K562 (cell line): Measurements from ENCODE around the gene CCDC124. TPM values are rescaled to one million over a fixed set of nuclear protein-coding genes. Genes with fewer than 3 reads are reported as not detected.

Source experiments
- ARHGAP35 ChIP-seq: fragments of 450-650 bp; IDR thresholded peaks from 2 replicates; pipeline ENCODE4 v1.6.1; 2018; ENCODE audit not compliant: partially characterized antibody
- ETV6 ChIP-seq, 3 experiments: fragments of 150-350 bp in 1 of 3; sonication (generic) in 1 of 3; formaldehyde crosslinking in 1 of 3; IDR thresholded peaks; 2 replicates each; pipeline versions ENCODE4 v1.6.1 to v1.8.0; 2014 to 2022; ENCODE audit warnings: borderline replicate concordance in 2 of 3, low read depth in 2 of 3, antibody characterized with exemption in 1 of 3, low read length in 1 of 3, mild to moderate bottlenecking in 1 of 3, missing genetic modification reagents in 1 of 3
- NCOR1 ChIP-seq: fragments of 450-650 bp; IDR thresholded peaks from 2 replicates; pipeline ENCODE4 v1.6.1; 2016; ENCODE audit warnings: mild to moderate bottlenecking, moderate library complexity
- NFIC ChIP-seq: fragments of 450-650 bp; IDR thresholded peaks from 2 replicates; pipeline ENCODE4 v1.6.1; 2017; ENCODE audit warnings: mild to moderate bottlenecking, inconsistent platforms
- RB1 ChIP-seq: fragments of 450-650 bp; IDR thresholded peaks from 2 replicates; pipeline ENCODE4 v1.6.1; 2017; ENCODE audit warnings: low read depth, mild to moderate bottlenecking
- STAG1 ChIP-seq: sonication (generic); formaldehyde crosslinking; IDR thresholded peaks from 2 replicates; pipeline ENCODE4 v1.5.0; 2020; ENCODE audit warnings: missing genetic modification reagents, borderline replicate concordance
- WHSC1 ChIP-seq: IDR thresholded peaks from one replicate; pipeline ENCODE4 v1.6.1; 2012; ENCODE audit warnings: low read length, control low read depth, inconsistent platforms
- ZFX ChIP-seq: sonication (generic); formaldehyde crosslinking; IDR thresholded peaks from 2 replicates; pipeline ENCODE4 v1.8.0; 2022; ENCODE audit warnings: mild to moderate bottlenecking, missing genetic modification reagents, moderate library complexity
- ZNF143 ChIP-seq: sonication (generic); formaldehyde crosslinking; IDR thresholded peaks from 2 replicates; pipeline ENCODE4 v1.9.0; 2022; ENCODE audit warnings: mild to moderate bottlenecking, missing genetic modification reagents
- ZNF239 ChIP-seq: fragments of 250-450 bp; sonication (Bioruptor Pico); IDR thresholded peaks from 2 replicates; pipeline ENCODE4 v1.4.0; 2020; ENCODE audit warnings: mild to moderate bottlenecking
- ZNF324 ChIP-seq: fragments of 250-450 bp; sonication (Bioruptor Pico); IDR thresholded peaks from 2 replicates; pipeline ENCODE4 v1.4.0; 2020; ENCODE audit warnings: mild to moderate bottlenecking
- ZNF561 ChIP-seq: fragments of 450-650 bp; formaldehyde crosslinking; conservative IDR thresholded peaks from 2 replicates; pipeline ENCODE4 v1.4.0; 2020; ENCODE audit warnings: mild to moderate bottlenecking, moderate library complexity
- polyA plus RNA-seq, 8 experiments: library from polyadenylated mRNA; depleted of rRNA in 4 of 8; stranded (reverse) in 5 of 8; unstranded in 3 of 8; fragments of >200 nt; fragmentation: Nextera tagmentation in 2 of 8; fragmentation: Illumina TruSeq in 1 of 8; extraction: Ambion mirVana in 2 of 8; extraction: Trizol in 1 of 8; gene quantifications; 2 replicates each; pipeline versions ENCODE4 v1.2.1 to v1.2.3, GENCODE V29; 2011 to 2014; ENCODE audit warnings: inconsistent platforms in 1 of 8, missing spikeins in 1 of 8
- total RNA-seq, 7 experiments: library from RNA; depleted of rRNA in 6 of 7; stranded (reverse); fragments of >200 nt in 6 of 7; fragmentation: Illumina TruSeq in 2 of 7; extraction: Trizol in 2 of 7; gene quantifications; 2 replicates each; pipeline versions ENCODE4 v1.2.1 to v1.2.3, GENCODE V29; 2011 to 2021; ENCODE audit warnings: low replicate concordance in 1 of 7
- TF ChIP-seq, protein P1 (sequence below): sonication (generic); formaldehyde crosslinking; IDR thresholded peaks from 2 replicates; pipeline ENCODE4 v1.9.0; 2022; ENCODE audit warnings: mild to moderate bottlenecking, missing genetic modification reagents
- TF ChIP-seq, protein P2 (sequence below): fragments of 200-800 bp; sonication (Bioruptor generic); IDR thresholded peaks from 2 replicates; pipeline ENCODE4 v1.6.1; 2017; ENCODE audit warnings: missing genetic modification characterization, missing compliant biosample characterization
- TF ChIP-seq, protein P3 (sequence below): fragments of 200-800 bp; sonication (Bioruptor generic); IDR thresholded peaks from 2 replicates; pipeline ENCODE4 v1.6.1; 2017; ENCODE audit warnings: missing genetic modification characterization, missing compliant biosample characterization
- TF ChIP-seq, protein P4 (sequence below): sonication (generic); formaldehyde crosslinking; IDR thresholded peaks from 2 replicates; pipeline ENCODE4 v1.8.0; 2022; ENCODE audit warnings: missing genetic modification reagents, mild to moderate bottlenecking, moderate library complexity, borderline replicate concordance
- TF ChIP-seq, protein P5 (sequence below): sonication (generic); formaldehyde crosslinking; IDR thresholded peaks from 2 replicates; pipeline ENCODE4 v1.8.0; 2023; ENCODE audit warnings: mild to moderate bottlenecking, missing genetic modification reagents

Gene CCDC124
- total and polyA plus RNA-seq, 9 of the 15 experiments (the other 6 are each of a cell fraction or from before 2014, with no cell fraction given) = 5.8 to 234 (median 40.1) TPM

DNA sequence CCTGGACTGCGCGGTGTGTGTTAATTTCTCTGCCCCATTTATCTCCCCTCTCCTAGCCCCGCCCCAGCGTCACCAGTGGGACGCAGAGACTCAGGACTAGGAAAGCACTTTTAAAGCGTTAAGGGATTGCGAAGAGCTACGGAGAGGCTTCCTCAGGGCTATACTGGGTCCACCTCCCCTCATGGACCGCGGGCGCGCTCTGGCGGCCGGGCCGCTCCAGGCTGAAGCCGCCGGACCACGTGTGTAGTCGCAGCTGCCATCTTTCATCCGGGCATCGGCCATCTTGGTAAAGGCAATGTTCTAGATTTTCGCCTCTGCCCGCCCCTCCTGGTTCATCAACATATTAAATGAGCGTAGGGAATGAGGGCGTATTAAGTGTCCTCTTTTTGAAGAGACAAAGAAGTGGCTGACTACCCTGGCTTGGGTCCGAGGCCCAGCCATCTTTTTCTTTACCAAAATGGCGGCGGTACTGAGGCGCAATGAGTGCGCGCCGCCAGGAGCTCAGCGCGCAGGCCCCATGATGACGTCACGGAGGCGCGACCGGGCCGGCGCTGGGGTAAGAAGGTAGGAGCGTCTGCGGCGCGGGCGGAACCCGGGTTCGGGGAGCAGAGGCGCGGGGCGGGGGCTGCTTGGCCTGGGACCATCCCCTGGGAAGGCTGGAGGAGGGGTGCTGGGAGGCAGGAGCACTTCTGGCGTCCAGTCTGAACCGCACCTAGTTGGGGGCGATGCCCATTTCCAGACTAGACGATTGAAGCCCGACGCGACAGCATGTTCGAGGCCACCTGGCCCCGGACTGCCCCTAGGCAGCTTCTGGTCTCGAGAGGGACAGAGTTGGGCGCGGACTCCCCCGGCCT lies at the start of gene CCDC124 (continued):
- TF ChIP-seq WHSC1 (no peak), STAG1 (CRISPR knock-in tag) (peak; percentile 92), ARHGAP35 (no peak), ZNF324 (CRISPR knock-in tag) (peak; percentile 62; the same call in 1 of the 2 replicates), ZNF143 (CRISPR knock-in tag) (peak; percentile 69), NFIC (no peak), ZNF239 (CRISPR knock-in tag) (peak; percentile 84), NCOR1 (no peak), ZFX (CRISPR knock-in tag) (peak; percentile 91), ZNF561 (no peak), RB1 (peak; percentile 88; the same call in 1 of the 2 replicates), ETV6 (IDR thresholded peaks at IDR 0.05; ENCODE audit: borderline replicate concordance in 1 of 2, low read depth in 2 of 2, low read length in 1 of 2) (no peak), ETV6 (CRISPR knock-in tag; IDR thresholded peaks at IDR 0.05; ENCODE audit: borderline replicate concordance) (no peak)
- TF ChIP-seq, protein P1, sequence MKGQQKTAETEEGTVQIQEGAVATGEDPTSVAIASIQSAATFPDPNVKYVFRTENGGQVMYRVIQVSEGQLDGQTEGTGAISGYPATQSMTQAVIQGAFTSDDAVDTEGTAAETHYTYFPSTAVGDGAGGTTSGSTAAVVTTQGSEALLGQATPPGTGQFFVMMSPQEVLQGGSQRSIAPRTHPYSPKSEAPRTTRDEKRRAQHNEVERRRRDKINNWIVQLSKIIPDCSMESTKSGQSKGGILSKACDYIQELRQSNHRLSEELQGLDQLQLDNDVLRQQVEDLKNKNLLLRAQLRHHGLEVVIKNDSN = peak; percentile 97
- TF ChIP-seq, protein P2, sequence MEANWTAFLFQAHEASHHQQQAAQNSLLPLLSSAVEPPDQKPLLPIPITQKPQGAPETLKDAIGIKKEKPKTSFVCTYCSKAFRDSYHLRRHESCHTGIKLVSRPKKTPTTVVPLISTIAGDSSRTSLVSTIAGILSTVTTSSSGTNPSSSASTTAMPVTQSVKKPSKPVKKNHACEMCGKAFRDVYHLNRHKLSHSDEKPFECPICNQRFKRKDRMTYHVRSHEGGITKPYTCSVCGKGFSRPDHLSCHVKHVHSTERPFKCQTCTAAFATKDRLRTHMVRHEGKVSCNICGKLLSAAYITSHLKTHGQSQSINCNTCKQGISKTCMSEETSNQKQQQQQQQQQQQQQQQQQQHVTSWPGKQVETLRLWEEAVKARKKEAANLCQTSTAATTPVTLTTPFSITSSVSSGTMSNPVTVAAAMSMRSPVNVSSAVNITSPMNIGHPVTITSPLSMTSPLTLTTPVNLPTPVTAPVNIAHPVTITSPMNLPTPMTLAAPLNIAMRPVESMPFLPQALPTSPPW (CRISPR knock-in tag) = peak; percentile 58
- TF ChIP-seq, protein P3, sequence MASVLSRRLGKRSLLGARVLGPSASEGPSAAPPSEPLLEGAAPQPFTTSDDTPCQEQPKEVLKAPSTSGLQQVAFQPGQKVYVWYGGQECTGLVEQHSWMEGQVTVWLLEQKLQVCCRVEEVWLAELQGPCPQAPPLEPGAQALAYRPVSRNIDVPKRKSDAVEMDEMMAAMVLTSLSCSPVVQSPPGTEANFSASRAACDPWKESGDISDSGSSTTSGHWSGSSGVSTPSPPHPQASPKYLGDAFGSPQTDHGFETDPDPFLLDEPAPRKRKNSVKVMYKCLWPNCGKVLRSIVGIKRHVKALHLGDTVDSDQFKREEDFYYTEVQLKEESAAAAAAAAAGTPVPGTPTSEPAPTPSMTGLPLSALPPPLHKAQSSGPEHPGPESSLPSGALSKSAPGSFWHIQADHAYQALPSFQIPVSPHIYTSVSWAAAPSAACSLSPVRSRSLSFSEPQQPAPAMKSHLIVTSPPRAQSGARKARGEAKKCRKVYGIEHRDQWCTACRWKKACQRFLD (CRISPR knock-in tag) = peak; percentile 98
- TF ChIP-seq, protein P4, sequence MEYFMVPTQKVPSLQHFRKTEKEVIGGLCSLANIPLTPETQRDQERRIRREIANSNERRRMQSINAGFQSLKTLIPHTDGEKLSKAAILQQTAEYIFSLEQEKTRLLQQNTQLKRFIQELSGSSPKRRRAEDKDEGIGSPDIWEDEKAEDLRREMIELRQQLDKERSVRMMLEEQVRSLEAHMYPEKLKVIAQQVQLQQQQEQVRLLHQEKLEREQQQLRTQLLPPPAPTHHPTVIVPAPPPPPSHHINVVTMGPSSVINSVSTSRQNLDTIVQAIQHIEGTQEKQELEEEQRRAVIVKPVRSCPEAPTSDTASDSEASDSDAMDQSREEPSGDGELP (CRISPR knock-in tag) = peak; percentile 94
- TF ChIP-seq, protein P5, sequence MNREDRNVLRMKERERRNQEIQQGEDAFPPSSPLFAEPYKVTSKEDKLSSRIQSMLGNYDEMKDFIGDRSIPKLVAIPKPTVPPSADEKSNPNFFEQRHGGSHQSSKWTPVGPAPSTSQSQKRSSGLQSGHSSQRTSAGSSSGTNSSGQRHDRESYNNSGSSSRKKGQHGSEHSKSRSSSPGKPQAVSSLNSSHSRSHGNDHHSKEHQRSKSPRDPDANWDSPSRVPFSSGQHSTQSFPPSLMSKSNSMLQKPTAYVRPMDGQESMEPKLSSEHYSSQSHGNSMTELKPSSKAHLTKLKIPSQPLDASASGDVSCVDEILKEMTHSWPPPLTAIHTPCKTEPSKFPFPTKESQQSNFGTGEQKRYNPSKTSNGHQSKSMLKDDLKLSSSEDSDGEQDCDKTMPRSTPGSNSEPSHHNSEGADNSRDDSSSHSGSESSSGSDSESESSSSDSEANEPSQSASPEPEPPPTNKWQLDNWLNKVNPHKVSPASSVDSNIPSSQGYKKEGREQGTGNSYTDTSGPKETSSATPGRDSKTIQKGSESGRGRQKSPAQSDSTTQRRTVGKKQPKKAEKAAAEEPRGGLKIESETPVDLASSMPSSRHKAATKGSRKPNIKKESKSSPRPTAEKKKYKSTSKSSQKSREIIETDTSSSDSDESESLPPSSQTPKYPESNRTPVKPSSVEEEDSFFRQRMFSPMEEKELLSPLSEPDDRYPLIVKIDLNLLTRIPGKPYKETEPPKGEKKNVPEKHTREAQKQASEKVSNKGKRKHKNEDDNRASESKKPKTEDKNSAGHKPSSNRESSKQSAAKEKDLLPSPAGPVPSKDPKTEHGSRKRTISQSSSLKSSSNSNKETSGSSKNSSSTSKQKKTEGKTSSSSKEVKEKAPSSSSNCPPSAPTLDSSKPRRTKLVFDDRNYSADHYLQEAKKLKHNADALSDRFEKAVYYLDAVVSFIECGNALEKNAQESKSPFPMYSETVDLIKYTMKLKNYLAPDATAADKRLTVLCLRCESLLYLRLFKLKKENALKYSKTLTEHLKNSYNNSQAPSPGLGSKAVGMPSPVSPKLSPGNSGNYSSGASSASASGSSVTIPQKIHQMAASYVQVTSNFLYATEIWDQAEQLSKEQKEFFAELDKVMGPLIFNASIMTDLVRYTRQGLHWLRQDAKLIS (CRISPR knock-in tag) = peak; percentile 84; the same call in 1 of the 2 replicates
